Measurements from ENCODE around the gene VPS4A. TPM values are rescaled to one million over a fixed set of nuclear protein-coding genes. Genes with fewer than 3 reads are reported as not detected.

Gene VPS4A
- total and polyA plus RNA-seq, 10 of the 15 experiments (the other 5 are each of a cell fraction or from before 2014, with no cell fraction given): 5.2 to 36.3 (median 21.4) TPM

DNA sequence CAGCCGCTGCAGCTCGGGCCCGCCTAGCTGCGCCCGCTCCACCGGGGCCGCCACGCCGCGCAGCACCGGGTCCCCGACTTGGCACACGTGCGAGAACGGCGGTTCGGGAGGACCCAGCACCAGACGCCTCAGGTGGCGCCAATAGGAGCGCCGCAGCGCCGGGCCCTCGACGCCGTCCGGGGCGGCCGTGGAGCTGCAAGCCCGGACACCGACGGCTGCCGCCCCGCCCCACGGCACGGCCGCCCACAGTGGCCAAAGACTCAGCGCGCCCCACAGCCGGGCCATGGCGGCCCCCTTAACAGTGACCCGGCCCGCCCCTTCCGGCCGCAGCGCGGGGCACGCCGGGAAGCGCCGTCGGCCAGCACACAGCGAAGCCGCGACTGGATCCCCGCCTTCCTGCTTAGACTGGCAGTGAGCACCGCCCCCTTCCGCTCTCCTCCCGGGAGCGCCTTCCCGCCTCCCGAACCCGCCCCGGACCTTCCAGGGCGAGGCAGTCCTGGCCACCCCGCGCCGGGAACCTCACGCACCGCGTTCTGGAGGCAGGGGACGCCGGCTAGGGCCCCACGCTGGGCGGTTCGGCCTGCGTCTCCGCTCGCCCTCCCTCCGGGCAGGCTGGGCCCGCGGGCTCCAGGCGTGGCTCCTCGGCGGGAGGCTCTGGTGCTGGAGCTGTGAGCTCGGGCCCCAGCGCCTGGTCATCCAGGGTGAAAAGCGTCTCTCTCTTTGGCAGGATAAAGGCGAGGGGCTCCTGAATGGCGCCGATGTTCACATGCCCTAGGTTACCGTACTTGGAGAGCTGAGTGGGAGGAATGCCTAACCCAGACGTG is 19.3 kb downstream of the VPS4A start, which contains the start of gene PDF (continued):
- TF ChIP-seq CREB1 (IDR thresholded peaks at IDR 0.05; ENCODE audit: low read depth) (peak; percentile 64; the same call in 1 of the 2 replicates), E4F1 (IDR thresholded peaks at IDR 0.05; ENCODE audit: borderline replicate concordance, partially characterized antibody) (peak; percentile 53), SMARCA5 (IDR thresholded peaks at IDR 0.05) (peak; percentile 49; the same call in 1 of the 2 replicates), SMC3 (IDR thresholded peaks at IDR 0.05; ENCODE audit: borderline replicate concordance, low read length) (no peak), KLF5 (IDR thresholded peaks at IDR 0.05; ENCODE audit: partially characterized antibody) (no peak), RCOR1 (conservative IDR thresholded peaks at IDR 0.05; ENCODE audit: low read depth, low read length) (no peak), ESRRA (IDR thresholded peaks at IDR 0.05; ENCODE audit: low read length) (no peak), CTCF (IDR thresholded peaks at IDR 0.05 in 2 of 3, conservative IDR thresholded peaks at IDR 0.05 in 1 of 3; ENCODE audit: control insufficient read depth in 2 of 3, extremely low read depth in 1 of 3, insufficient read depth in 1 of 3, low read depth in 3 of 3, low read length in 3 of 3) (no peak), FOXK2 (IDR thresholded peaks at IDR 0.05) (no peak), SMAD1 (IDR thresholded peaks at IDR 0.05; ENCODE audit: low read depth, partially characterized antibody) (no peak), CBFB (IDR thresholded peaks at IDR 0.05; ENCODE audit: low read depth) (peak; percentile 55; the same call in 1 of the 2 replicates), NFXL1 (IDR thresholded peaks at IDR 0.05; ENCODE audit: borderline replicate concordance) (peak; percentile 76), SPI1 (IDR thresholded peaks at IDR 0.05; ENCODE audit: borderline replicate concordance, insufficient read depth, low read depth, low read length) (0 out of 2 replicates have a peak, but pooled peaks have one; percentile 22), ZNF217 (IDR thresholded peaks at IDR 0.05) (0 out of 2 replicates have a peak, but pooled peaks have one; percentile 18), BCL11A (IDR thresholded peaks at IDR 0.05; ENCODE audit: low read depth, low read length) (no peak), TAF1 (IDR thresholded peaks at IDR 0.05; ENCODE audit: borderline replicate concordance, low read depth, low read length) (no peak; the same call in 1 of the 2 replicates)
- TF ChIP-seq, protein P1, sequence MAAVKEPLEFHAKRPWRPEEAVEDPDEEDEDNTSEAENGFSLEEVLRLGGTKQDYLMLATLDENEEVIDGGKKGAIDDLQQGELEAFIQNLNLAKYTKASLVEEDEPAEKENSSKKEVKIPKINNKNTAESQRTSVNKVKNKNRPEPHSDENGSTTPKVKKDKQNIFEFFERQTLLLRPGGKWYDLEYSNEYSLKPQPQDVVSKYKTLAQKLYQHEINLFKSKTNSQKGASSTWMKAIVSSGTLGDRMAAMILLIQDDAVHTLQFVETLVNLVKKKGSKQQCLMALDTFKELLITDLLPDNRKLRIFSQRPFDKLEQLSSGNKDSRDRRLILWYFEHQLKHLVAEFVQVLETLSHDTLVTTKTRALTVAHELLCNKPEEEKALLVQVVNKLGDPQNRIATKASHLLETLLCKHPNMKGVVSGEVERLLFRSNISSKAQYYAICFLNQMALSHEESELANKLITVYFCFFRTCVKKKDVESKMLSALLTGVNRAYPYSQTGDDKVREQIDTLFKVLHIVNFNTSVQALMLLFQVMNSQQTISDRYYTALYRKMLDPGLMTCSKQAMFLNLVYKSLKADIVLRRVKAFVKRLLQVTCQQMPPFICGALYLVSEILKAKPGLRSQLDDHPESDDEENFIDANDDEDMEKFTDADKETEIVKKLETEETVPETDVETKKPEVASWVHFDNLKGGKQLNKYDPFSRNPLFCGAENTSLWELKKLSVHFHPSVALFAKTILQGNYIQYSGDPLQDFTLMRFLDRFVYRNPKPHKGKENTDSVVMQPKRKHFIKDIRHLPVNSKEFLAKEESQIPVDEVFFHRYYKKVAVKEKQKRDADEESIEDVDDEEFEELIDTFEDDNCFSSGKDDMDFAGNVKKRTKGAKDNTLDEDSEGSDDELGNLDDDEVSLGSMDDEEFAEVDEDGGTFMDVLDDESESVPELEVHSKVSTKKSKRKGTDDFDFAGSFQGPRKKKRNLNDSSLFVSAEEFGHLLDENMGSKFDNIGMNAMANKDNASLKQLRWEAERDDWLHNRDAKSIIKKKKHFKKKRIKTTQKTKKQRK (IDR thresholded peaks at IDR 0.05; ENCODE audit: low read depth, low read length): no peak
- TF ChIP-seq, protein P2, sequence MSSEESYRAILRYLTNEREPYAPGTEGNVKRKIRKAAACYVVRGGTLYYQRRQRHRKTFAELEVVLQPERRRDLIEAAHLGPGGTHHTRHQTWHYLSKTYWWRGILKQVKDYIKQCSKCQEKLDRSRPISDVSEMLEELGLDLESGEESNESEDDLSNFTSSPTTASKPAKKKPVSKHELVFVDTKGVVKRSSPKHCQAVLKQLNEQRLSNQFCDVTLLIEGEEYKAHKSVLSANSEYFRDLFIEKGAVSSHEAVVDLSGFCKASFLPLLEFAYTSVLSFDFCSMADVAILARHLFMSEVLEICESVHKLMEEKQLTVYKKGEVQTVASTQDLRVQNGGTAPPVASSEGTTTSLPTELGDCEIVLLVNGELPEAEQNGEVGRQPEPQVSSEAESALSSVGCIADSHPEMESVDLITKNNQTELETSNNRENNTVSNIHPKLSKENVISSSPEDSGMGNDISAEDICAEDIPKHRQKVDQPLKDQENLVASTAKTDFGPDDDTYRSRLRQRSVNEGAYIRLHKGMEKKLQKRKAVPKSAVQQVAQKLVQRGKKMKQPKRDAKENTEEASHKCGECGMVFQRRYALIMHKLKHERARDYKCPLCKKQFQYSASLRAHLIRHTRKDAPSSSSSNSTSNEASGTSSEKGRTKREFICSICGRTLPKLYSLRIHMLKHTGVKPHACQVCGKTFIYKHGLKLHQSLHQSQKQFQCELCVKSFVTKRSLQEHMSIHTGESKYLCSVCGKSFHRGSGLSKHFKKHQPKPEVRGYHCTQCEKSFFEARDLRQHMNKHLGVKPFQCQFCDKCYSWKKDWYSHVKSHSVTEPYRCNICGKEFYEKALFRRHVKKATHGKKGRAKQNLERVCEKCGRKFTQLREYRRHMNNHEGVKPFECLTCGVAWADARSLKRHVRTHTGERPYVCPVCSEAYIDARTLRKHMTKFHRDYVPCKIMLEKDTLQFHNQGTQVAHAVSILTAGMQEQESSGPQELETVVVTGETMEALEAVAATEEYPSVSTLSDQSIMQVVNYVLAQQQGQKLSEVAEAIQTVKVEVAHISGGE (CRISPR knock-in tag; IDR thresholded peaks at IDR 0.05): no peak

Measured in GM12878 (cell line).